Left ventricle myocardium inferior (tissue), 1 donor: ENCODE data around the gene ZGLP1. TPM values are rescaled to one million over a fixed set of nuclear protein-coding genes. Genes with fewer than 3 reads are reported as not detected.
A peak's percentile ranks its signal among the peaks of the same experiment; 100 is the strongest.

Source experiments
- DNase-seq: peaks from one replicate; pipeline ENCODE4 v3.0.0-alpha.2; 2020
- H3K27ac ChIP-seq: fragments of 200-600 bp; replicated peaks from 2 replicates; pipeline ENCODE4 v1.8.0; 2021
- H3K27me3 ChIP-seq: fragments of 200-600 bp; 2 replicates; pipeline ENCODE4 v1.8.0; 2021; ENCODE audit warnings: low read depth
- H3K36me3 ChIP-seq: fragments of 200-600 bp; 2 replicates; pipeline ENCODE4 v1.8.0; 2021
- H3K4me1 ChIP-seq: fragments of 200-600 bp; 2 replicates; pipeline ENCODE4 v1.8.0; 2021
- H3K4me3 ChIP-seq: fragments of 200-600 bp; 2 replicates; pipeline ENCODE4 v1.8.0; 2021; ENCODE audit warnings: mild to moderate bottlenecking, moderate library complexity
- H3K9me3 ChIP-seq: fragments of 200-600 bp; replicated peaks from 2 replicates; pipeline ENCODE4 v1.8.0; 2021
- intact Hi-C: fragments of 100-400 bp; cut with micrococcal nuclease; formaldehyde crosslinking; loops from one replicate; pipeline ENCODE4 v1.11.0; 2022
- total RNA-seq: library from RNA; stranded (reverse); fragmentation: NEBNext Ultra II Directional; extraction: Animal tissue kit (Norgen Biotek cat#: 25700); gene quantifications from one replicate; pipeline ENCODE4 v1.2.1, GENCODE V29; 2021
- TF ChIP-seq, protein P1 (sequence below): fragments of 200-600 bp; IDR thresholded peaks from 2 replicates; pipeline ENCODE4 v1.8.0; 2021; ENCODE audit warnings: antibody characterized with exemption, mild to moderate bottlenecking, borderline replicate concordance
- donor health status: DM: no; HTN: yes; CAD: no; lungs with severe emphysema.

Gene ZGLP1
- total RNA-seq, 1 donor from 2014 or later: 0.74 TPM

- intact Hi-C loops: no loop called here
- H3K4me3 ChIP-seq: peak overlapping the region; percentile 67
- peak; percentile 72 for DNase-seq
- peaks cover 84% of the 10 kb centered on the region for H3K4me1 ChIP-seq
- H3K36me3 ChIP-seq: no peaks in the 10 kb centered on the region
- H3K27ac ChIP-seq: no peak overlapping the region
- H3K9me3 ChIP-seq: no peaks in the 10 kb centered on the region
- TF ChIP-seq, protein P1, sequence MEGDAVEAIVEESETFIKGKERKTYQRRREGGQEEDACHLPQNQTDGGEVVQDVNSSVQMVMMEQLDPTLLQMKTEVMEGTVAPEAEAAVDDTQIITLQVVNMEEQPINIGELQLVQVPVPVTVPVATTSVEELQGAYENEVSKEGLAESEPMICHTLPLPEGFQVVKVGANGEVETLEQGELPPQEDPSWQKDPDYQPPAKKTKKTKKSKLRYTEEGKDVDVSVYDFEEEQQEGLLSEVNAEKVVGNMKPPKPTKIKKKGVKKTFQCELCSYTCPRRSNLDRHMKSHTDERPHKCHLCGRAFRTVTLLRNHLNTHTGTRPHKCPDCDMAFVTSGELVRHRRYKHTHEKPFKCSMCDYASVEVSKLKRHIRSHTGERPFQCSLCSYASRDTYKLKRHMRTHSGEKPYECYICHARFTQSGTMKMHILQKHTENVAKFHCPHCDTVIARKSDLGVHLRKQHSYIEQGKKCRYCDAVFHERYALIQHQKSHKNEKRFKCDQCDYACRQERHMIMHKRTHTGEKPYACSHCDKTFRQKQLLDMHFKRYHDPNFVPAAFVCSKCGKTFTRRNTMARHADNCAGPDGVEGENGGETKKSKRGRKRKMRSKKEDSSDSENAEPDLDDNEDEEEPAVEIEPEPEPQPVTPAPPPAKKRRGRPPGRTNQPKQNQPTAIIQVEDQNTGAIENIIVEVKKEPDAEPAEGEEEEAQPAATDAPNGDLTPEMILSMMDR: no peak
- H3K27me3 ChIP-seq: peaks cover 93% of the 10 kb centered on the region
These were observed 18.6 kb downstream of the ZGLP1 start for GRCh38 chr19:10290876-10291553.

GRCh38 chr19:10290357-10290875 lies 19.2 kb downstream of the ZGLP1 start:
- Histone ChIP-seq H3K4me3 (peak overlapping the region; percentile 67), H3K4me1 (peaks cover 84% of the 10 kb centered on the region)
- DNase-seq: no peak

DNA sequence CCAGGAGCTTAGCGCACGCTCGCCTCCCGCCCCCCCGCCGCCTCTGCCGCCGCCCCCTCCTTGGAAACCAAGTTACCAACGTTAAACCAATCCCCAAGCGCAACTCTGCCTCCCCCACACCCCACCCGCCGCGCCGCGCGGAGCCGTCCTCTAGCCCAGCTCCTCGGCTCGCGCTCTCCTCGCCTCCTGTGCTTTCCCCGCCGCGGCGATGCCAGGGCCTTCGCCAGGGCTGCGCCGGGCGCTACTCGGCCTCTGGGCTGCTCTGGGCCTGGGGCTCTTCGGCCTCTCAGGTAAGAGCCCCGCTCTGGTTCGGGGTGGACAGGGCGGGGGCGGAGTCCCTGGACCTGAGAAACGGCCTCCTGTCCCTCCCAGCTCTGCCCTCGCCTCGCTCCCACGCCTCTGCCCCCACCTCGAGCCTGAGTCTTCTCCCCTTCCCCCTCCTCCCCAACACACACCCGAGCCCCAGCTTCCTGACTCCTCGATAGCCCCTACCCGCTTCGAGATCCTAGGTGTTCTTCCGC lies 19.7 kb downstream of the ZGLP1 start, which contains the start of gene ICAM5:
Gene ICAM5 (plus strand): TSS at position 117 of the 521 bp plus-strand sequence. CDS start 92 bp downstream, at position 209.
- H3K9me3 ChIP-seq: no peaks in the 10 kb centered on the region
- peaks cover 84% of the 10 kb centered on the region for H3K4me1 ChIP-seq
- TF ChIP-seq, protein P1: no peak
- peaks cover 82% of the 10 kb centered on the region for H3K27me3 ChIP-seq
- peak within 1 kb of the TSS; percentile 67 for H3K4me3 ChIP-seq
- H3K36me3 ChIP-seq: peaks cover 9% of the 10 kb centered on the region
- DNase-seq: no peak
- H3K27ac ChIP-seq: no peak within 1 kb of the TSS
- intact Hi-C loops: no loop called here

More at GRCh38 chr19:10290357-10290875, 19.2 kb downstream of the ZGLP1 start:
- H3K27me3 ChIP-seq: peaks cover 87% of the 10 kb centered on the region
- intact Hi-C loops: no loop called here
- peaks cover 4% of the 10 kb centered on the region for H3K36me3 ChIP-seq
- TF ChIP-seq, protein P1: no peak
- H3K9me3 ChIP-seq: no peaks in the 10 kb centered on the region
- no peak overlapping the region for H3K27ac ChIP-seq

DNA sequence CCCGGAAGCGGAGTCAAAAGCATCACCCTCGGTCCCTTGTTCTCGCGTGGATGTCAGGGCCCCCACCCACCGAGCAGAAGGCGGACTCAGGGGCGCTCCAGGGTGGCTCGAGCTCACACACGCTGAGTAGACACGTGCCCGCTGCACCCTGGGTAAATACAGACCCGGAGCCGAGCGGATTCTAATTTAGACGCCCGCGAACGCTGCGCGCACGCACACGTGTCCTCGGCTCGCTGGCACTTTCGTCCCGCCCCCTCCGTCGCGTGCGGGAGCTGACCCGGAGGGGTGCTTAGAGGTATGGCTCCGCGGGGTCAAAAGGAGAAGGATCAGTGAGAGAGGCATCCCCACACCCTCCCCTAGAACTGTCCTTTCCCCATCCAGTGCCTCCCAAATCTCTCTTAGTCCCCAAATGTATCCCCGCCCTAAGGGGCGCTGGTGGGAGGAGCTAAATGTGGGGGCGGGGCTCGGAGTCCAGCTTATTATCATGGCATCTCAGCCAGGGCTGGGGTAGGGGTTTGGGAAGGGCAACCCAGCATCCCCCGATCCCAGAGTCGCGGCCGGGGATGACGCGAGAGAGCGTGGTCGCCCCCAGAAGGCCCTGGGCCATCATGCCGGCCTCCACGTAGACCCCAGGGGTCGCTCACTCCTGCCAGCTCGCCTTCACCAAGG lies 20.3 kb downstream of the ZGLP1 start:
- DNase-seq: no peak
- Histone ChIP-seq H3K27ac (no peak overlapping the region), H3K9me3 (no peaks in the 10 kb centered on the region), H3K4me3 (peak overlapping the region; percentile 67), H3K36me3 (peaks cover 15% of the 10 kb centered on the region), H3K27me3 (peaks cover 76% of the 10 kb centered on the region), H3K4me1 (peaks cover 85% of the 10 kb centered on the region)
- intact Hi-C loops: no loop called here
- TF ChIP-seq, protein P1: no peak

DNA sequence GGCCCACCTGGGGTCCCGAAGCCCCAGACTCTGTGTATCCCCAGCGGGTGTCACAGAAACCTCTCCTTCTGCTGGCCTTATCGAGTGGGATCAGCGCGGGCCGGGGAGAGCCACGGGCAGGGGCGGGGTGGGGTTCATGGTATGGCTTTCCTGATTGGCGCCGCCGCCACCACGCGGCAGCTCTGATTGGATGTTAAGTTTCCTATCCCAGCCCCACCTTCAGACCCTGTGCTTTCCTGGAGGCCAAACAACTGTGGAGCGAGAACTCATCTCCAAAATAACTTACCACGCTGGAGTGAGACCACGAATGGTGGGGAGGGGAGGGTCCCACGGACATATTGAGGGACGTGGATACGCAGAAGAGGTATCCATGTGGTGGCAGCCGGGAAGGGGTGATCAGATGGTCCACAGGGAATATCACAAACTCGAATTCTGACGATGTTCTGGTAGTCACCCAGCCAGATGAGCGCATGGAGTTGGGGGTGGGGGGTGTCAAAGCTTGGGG lies 20.9 kb downstream of the ZGLP1 start:
- H3K4me3 ChIP-seq: peak overlapping the region; percentile 67
- no peak overlapping the region for H3K27ac ChIP-seq
- no peaks in the 10 kb centered on the region for H3K9me3 ChIP-seq
- H3K27me3 ChIP-seq: peaks cover 70% of the 10 kb centered on the region
- TF ChIP-seq, protein P1: no peak
- no peak for DNase-seq
- peaks cover 21% of the 10 kb centered on the region for H3K36me3 ChIP-seq
- H3K4me1 ChIP-seq: peaks cover 85% of the 10 kb centered on the region
- intact Hi-C loops: no loop called here
